Measurements from ENCODE around the gene DCXR.

DNA sequence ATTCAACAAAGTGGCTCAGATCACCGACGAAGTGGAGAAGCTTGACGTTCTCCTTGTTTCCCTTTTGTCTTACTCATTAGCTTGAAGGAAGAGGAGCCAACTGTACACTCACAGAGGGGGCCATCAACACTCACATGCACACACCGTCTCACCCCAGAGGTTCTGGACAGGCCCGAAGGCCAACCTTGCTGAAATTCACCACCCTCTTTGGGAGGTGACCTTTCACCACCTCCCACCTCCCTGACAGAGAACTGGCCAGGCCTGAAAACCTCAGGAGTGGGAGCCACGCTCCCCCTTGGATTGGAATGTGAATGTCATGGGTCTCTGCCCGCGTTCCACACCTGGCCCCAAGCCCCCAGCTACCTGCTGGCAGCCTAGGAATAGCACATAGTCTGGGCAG, 2.0 kb downstream of the DCXR start:
- TF ChIP-seq, protein P1, sequence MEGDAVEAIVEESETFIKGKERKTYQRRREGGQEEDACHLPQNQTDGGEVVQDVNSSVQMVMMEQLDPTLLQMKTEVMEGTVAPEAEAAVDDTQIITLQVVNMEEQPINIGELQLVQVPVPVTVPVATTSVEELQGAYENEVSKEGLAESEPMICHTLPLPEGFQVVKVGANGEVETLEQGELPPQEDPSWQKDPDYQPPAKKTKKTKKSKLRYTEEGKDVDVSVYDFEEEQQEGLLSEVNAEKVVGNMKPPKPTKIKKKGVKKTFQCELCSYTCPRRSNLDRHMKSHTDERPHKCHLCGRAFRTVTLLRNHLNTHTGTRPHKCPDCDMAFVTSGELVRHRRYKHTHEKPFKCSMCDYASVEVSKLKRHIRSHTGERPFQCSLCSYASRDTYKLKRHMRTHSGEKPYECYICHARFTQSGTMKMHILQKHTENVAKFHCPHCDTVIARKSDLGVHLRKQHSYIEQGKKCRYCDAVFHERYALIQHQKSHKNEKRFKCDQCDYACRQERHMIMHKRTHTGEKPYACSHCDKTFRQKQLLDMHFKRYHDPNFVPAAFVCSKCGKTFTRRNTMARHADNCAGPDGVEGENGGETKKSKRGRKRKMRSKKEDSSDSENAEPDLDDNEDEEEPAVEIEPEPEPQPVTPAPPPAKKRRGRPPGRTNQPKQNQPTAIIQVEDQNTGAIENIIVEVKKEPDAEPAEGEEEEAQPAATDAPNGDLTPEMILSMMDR (conservative IDR thresholded peaks at IDR 0.05; ENCODE audit: low read depth, low read length), result no peak
- TF ChIP-seq EZH2 (IDR thresholded peaks at IDR 0.05; ENCODE audit: low read length, unreplicated experiment) (no peak), EZH2phosphoT487 (IDR thresholded peaks at IDR 0.05; ENCODE audit: borderline replicate concordance, low read length) (no peak)

All from PC-3 (cell line).